ENCODE measurements around the gene OPCML. TPM values are rescaled to one million over a fixed set of nuclear protein-coding genes. Genes with fewer than 3 reads are reported as not detected.

Gene OPCML
- total RNA-seq, 1 experiment from 2014 or later = not detected

- no peak for DNase-seq (ENCODE audit: low read depth)
Observed at GRCh38 chr11:133503776-133504175, 28.5 kb downstream of the OPCML start.

- no peak for DNase-seq (ENCODE audit: low read depth)
Observed at GRCh38 chr11:133503236-133503635, 29.1 kb downstream of the OPCML start.

- no peak for DNase-seq (ENCODE audit: low read depth)
Observed at GRCh38 chr11:133501643-133502539, 30.4 kb downstream of the OPCML start.

GRCh38 chr11:133500936-133501335 lies 31.4 kb downstream of the OPCML start:
- no peak for DNase-seq (ENCODE audit: low read depth)

- no peak for DNase-seq (ENCODE audit: low read depth)
Observed at GRCh38 chr11:133500435-133500834, 31.9 kb downstream of the OPCML start.

- DNase-seq (ENCODE audit: low read depth) = no peak
Observed at GRCh38 chr11:133498969-133499368, 33.3 kb downstream of the OPCML start.

GRCh38 chr11:133497477-133498140 lies 34.7 kb downstream of the OPCML start:
- DNase-seq (ENCODE audit: low read depth) = no peak

GRCh38 chr11:133492895-133493294 lies 39.4 kb downstream of the OPCML start:
- no peak for DNase-seq (ENCODE audit: low read depth)

GRCh38 chr11:133491680-133492383 lies 40.5 kb downstream of the OPCML start:
- no peak for DNase-seq (ENCODE audit: low read depth)

GRCh38 chr11:133480722-133481121 lies 51.6 kb downstream of the OPCML start:
- DNase-seq (ENCODE audit: low read depth) = no peak

- no peak for DNase-seq (ENCODE audit: low read depth)
Observed at GRCh38 chr11:133479209-133479608, 53.1 kb downstream of the OPCML start.

GRCh38 chr11:133477251-133477625 lies 55.1 kb downstream of the OPCML start:
- no peak for DNase-seq (ENCODE audit: low read depth)

- no peak for DNase-seq (ENCODE audit: low read depth)
Observed at GRCh38 chr11:133476570-133477250, 55.6 kb downstream of the OPCML start.

GRCh38 chr11:133474461-133474860 lies 57.8 kb downstream of the OPCML start:
- DNase-seq (ENCODE audit: low read depth) = no peak

GRCh38 chr11:133467686-133468085 lies 64.6 kb downstream of the OPCML start:
- no peak for DNase-seq (ENCODE audit: low read depth)

- no peak for DNase-seq (ENCODE audit: low read depth)
Observed at GRCh38 chr11:133443206-133443747, 89.0 kb downstream of the OPCML start.

- DNase-seq (ENCODE audit: low read depth) = no peak
Observed at GRCh38 chr11:133441964-133442660, 90.2 kb downstream of the OPCML start.

GRCh38 chr11:133425992-133426391 lies 106.3 kb downstream of the OPCML start:
- DNase-seq (ENCODE audit: low read depth) = no peak

GRCh38 chr11:133425245-133425644 lies 107.1 kb downstream of the OPCML start:
- DNase-seq (ENCODE audit: low read depth) = no peak

GRCh38 chr11:133418218-133418617 lies 114.1 kb downstream of the OPCML start:
- DNase-seq (ENCODE audit: low read depth) = no peak

GRCh38 chr11:133414506-133414905 lies 117.8 kb downstream of the OPCML start:
- DNase-seq (ENCODE audit: low read depth) = no peak

Measured in LHCN-M2 (cell line).